Measurements from ENCODE around the gene SEMA6B.

- TF ChIP-seq CTCF (IDR thresholded peaks at IDR 0.05) (no peak), POLR2A (IDR thresholded peaks at IDR 0.05) (no peak)
Observed at GRCh38 chr19:4582980-4583842, 23.7 kb upstream of the SEMA6B start.
